K562 (cell line): ENCODE measurements around the gene CIAPIN1. TPM values are rescaled to one million over a fixed set of nuclear protein-coding genes. Genes with fewer than 3 reads are reported as not detected.

Experiments
- ATAC-seq: fragments of 200-7000 bp; cut with Tn5 transposase; 3 replicates; pipeline ENCODE4 v1.9.1; 2020; ENCODE audit warnings: moderate library complexity
- BruUV-seq: library from RNA; stranded (reverse); fragments of 400-500 nt; replicated peaks from 2 replicates; lab custom pipeline; 2021; lab: Mats Ljungman, UMichigan
- CTCF ChIA-PET: fragments of 300-600 bp; formaldehyde crosslinking; extraction: SDS; loops from one replicate; lab custom pipeline; 2021; ENCODE audit warnings: low intra/inter-chr PET ratio; lab: Yijun Ruan, JAX
- POLR2A ChIA-PET: fragments of 300-600, 350-650 bp; sonication (Branson Sonifier 250); formaldehyde crosslinking; extraction: SDS; loops from one replicate; lab custom pipeline; 2021; ENCODE audit warnings: antibody characterized with exemption, inconsistent platforms; lab: Yijun Ruan, JAX
- DNase-seq, 4 experiments: peaks; one replicate each; pipeline versions ENCODE4 v3.0.0 to v3.0.0-alpha.2; 2011 to 2018; ENCODE audit warnings: low spot score in 3 of 4, mixed read lengths in 3 of 4; ENCODE audit errors: extremely low read depth in 1 of 4
- FAIRE-seq: peaks from 2 replicates; lab custom pipeline; 2011; peaks lifted over from hg19 to GRCh38; lab: Jason Lieb, UNC
- H2AFZ ChIP-seq: 2 replicates; pipeline ENCODE4 v1.6.0; 2011; ENCODE audit warnings: low read depth, low read length, control low read depth, inconsistent platforms
- H3K27ac ChIP-seq: fragments of 200-600 bp; 3 replicates; pipeline ENCODE4 v1.8.0; 2011; ENCODE audit warnings: low read depth, mild to moderate bottlenecking, control low read depth, inconsistent platforms, low read length, moderate library complexity, mixed read lengths; ENCODE audit errors: extremely low read depth
- H3K27me3 ChIP-seq, 2 experiments: fragments of 300-600 bp in 1 of 2; 2 replicates in 1 of 2; 3 replicates in 1 of 2; pipeline versions ENCODE4 v1.6.0 to v1.8.0; 2011; ENCODE audit warnings: inconsistent platforms in 2 of 2, low read length in 2 of 2, mild to moderate bottlenecking in 1 of 2, mixed read lengths in 1 of 2, moderate library complexity in 1 of 2; ENCODE audit not compliant: control insufficient read depth in 2 of 2, insufficient read depth in 2 of 2
- H3K36me3 ChIP-seq: fragments of 300-600 bp; 3 replicates; pipeline ENCODE4 v1.8.0; 2011; ENCODE audit warnings: mild to moderate bottlenecking, low read length, inconsistent platforms; ENCODE audit not compliant: control insufficient read depth, insufficient read depth
- H3K4me1 ChIP-seq, 2 experiments: fragments of 200-600 bp in 1 of 2; replicated peaks in 1 of 2; 2 replicates in 1 of 2; 3 replicates in 1 of 2; pipeline versions ENCODE4 v1.5.1 to v1.8.0; 2011; ENCODE audit warnings: inconsistent platforms in 2 of 2, low read length in 2 of 2, mild to moderate bottlenecking in 1 of 2, mixed read lengths in 1 of 2, moderate library complexity in 1 of 2; ENCODE audit not compliant: control insufficient read depth in 2 of 2, insufficient read depth in 2 of 2
- H3K4me2 ChIP-seq: 2 replicates; pipeline ENCODE4 v1.6.1; 2011; ENCODE audit warnings: low read length, control low read depth, inconsistent platforms, mixed read lengths; ENCODE audit not compliant: insufficient read depth
- H3K4me3 ChIP-seq: fragments of 200-600 bp; sonication (generic), shearing (Covaris generic); 2 replicates; pipeline ENCODE4 v1.5.1; 2016; ENCODE audit warnings: control low read depth, inconsistent platforms
- H3K79me2 ChIP-seq: fragments of 200-600 bp; 3 replicates; pipeline ENCODE4 v1.8.0; 2011; ENCODE audit warnings: low read length, inconsistent platforms; ENCODE audit not compliant: control insufficient read depth, insufficient read depth
- H3K9ac ChIP-seq, 2 experiments: 2 replicates each; pipeline versions ENCODE4 v1.6.0 to v1.6.1; 2011; ENCODE audit warnings: low read depth in 2 of 2, low read length in 2 of 2, control low read depth in 1 of 2, inconsistent platforms in 1 of 2, mild to moderate bottlenecking in 1 of 2, mixed read lengths in 1 of 2; ENCODE audit not compliant: insufficient read depth in 1 of 2
- H3K9me1 ChIP-seq: one replicate; pipeline ENCODE4 v1.6.0; 2011; ENCODE audit warnings: inconsistent platforms, mild to moderate bottlenecking, low read length, moderate library complexity; ENCODE audit not compliant: control insufficient read depth, insufficient read depth
- H3K9me3 ChIP-seq: replicated peaks from 2 replicates; pipeline ENCODE4 v1.5.1; 2011; ENCODE audit warnings: low read depth, low read length, inconsistent platforms; ENCODE audit not compliant: control insufficient read depth, insufficient read depth
- H4K20me1 ChIP-seq: replicated peaks from 2 replicates; pipeline ENCODE4 v1.6.1; 2011; ENCODE audit warnings: low read length, inconsistent platforms, mixed read lengths; ENCODE audit not compliant: control insufficient read depth, insufficient read depth
- C11orf30 ChIP-seq: fragments of 450-650 bp; IDR thresholded peaks from 2 replicates; pipeline ENCODE4 v1.6.1; 2016; ENCODE audit warnings: low read depth, mild to moderate bottlenecking
- CBFA2T3 ChIP-seq: fragments of 450-650 bp; IDR thresholded peaks from 2 replicates; pipeline ENCODE4 v1.6.1; 2017
- FOXK2 ChIP-seq, 2 experiments: fragments of 450-650 bp; IDR thresholded peaks in 1 of 2; conservative IDR thresholded peaks in 1 of 2; 2 replicates each; pipeline ENCODE4 v1.6.1; 2016; ENCODE audit warnings: low read depth in 2 of 2, mild to moderate bottlenecking in 1 of 2
- KLF13 ChIP-seq: fragments of 450-650 bp; IDR thresholded peaks from 2 replicates; pipeline ENCODE4 v1.6.1; 2016; ENCODE audit warnings: missing genetic modification characterization, low read depth, mild to moderate bottlenecking, missing compliant biosample characterization, moderate library complexity, borderline replicate concordance
- NUFIP1 ChIP-seq: fragments of 450-650 bp; IDR thresholded peaks from 2 replicates; pipeline ENCODE4 v1.6.1; 2018; ENCODE audit not compliant: partially characterized antibody
- RFX5 ChIP-seq: IDR thresholded peaks from 2 replicates; pipeline ENCODE4 v1.6.1; 2011; ENCODE audit warnings: low read depth, mild to moderate bottlenecking, improper control_type of control experiment, low read length
- SNAPC5 ChIP-seq: fragments of 250-450 bp; sonication (Bioruptor Pico); IDR thresholded peaks from 2 replicates; pipeline ENCODE4 v1.8.0; 2021; ENCODE audit warnings: moderate library complexity, mild to moderate bottlenecking, inconsistent platforms
- SUPT5H ChIP-seq: fragments of 450-650 bp; IDR thresholded peaks from 2 replicates; pipeline ENCODE4 v1.6.1; 2016
- ZC3H8 ChIP-seq: fragments of 450-650 bp; IDR thresholded peaks from 2 replicates; pipeline ENCODE4 v1.6.1; 2017
- WGBS: fragments of 100-300 bp; shearing (Covaris generic); methylation state at CpG from one replicate; pipeline ENCODE4 v1.1.6; 2016; ENCODE audit warnings: low coverage, mixed read lengths; ENCODE audit not compliant: insufficient coverage; ENCODE audit errors: missing lambda C conversion rate; 5-methylcytosine and 5-hydroxymethylcytosine counted together
- in situ Hi-C: fragments of 300-500 bp; cut with MboI; formaldehyde crosslinking; loops from 4 replicates; pipeline ENCODE4 v1.15.0; 2018; ENCODE audit warnings: inconsistent platforms, mixed read lengths
- intact Hi-C: fragments of 100-400 bp; cut with micrococcal nuclease; formaldehyde crosslinking; loops from 2 replicates; pipeline ENCODE4 v1.14.2; 2022
- polyA plus RNA-seq, 8 experiments: library from polyadenylated mRNA; depleted of rRNA in 4 of 8; stranded (reverse) in 5 of 8; unstranded in 3 of 8; fragments of >200 nt; fragmentation: Nextera tagmentation in 2 of 8; fragmentation: Illumina TruSeq in 1 of 8; extraction: Ambion mirVana in 2 of 8; extraction: Trizol in 1 of 8; gene quantifications; 2 replicates each; pipeline versions ENCODE4 v1.2.1 to v1.2.3, GENCODE V29; 2011 to 2014; ENCODE audit warnings: inconsistent platforms in 1 of 8, missing spikeins in 1 of 8
- total RNA-seq, 7 experiments: library from RNA; depleted of rRNA in 6 of 7; stranded (reverse); fragments of >200 nt in 6 of 7; fragmentation: Illumina TruSeq in 2 of 7; extraction: Trizol in 2 of 7; gene quantifications; 2 replicates each; pipeline versions ENCODE4 v1.2.1 to v1.2.3, GENCODE V29; 2011 to 2021; ENCODE audit warnings: low replicate concordance in 1 of 7

CIAPIN1 gene
- total and polyA plus RNA-seq, 9 of the 15 experiments (the other 6 are each of a cell fraction or from before 2014, with no cell fraction given), result 71.8 to 263 (median 95.7) TPM

DNA sequence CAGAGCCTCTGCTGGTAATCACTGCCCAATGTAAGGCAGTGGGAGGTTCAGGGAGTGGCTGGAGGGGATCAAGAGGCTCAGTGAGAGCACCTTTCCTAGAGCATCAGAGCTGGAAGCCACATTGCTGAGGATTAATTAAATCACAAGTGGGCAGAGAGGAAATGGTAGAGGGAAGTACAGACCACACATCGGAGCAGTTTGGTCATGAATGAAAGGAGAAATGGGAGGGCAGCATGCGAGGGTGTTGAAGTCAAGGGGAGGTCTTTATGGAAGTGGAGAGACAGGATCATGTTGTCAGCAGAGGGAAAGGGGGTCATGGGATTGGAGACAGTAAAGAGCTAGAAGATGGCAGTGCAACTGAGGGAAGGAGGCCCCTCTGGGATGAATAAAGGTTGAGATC, 40.3 kb downstream of the CIAPIN1 start:
- intact Hi-C loops (no loop called here), in situ Hi-C loops (no loop called here)
- no peak overlapping the region for H3K27ac ChIP-seq
- WGBS, result 0% methylated on average over 2 of the region's 2 CpGs
- ATAC-seq (no peak), DNase-seq (no peak), FAIRE-seq (no peak)
- H3K4me2 ChIP-seq, result no peak overlapping the region
- H3K9me1 ChIP-seq, result no peaks in the 10 kb centered on the region
- ChIA-PET POLR2A (interaction anchor here (0.6 kb wide), 1 partner anchor 51 kb away, joined by 3 read pairs; no protein-coding TSS in a partner anchor), CTCF (no interaction called here)
- peaks cover 8 to 48% of the 10 kb centered on the region in 2 experiments; a peak in 4 of 5 replicates for H3K27me3 ChIP-seq
- peaks cover 0 to 5% of the 10 kb centered on the region in 2 experiments; a peak in 1 of 5 replicates for H3K4me1 ChIP-seq
- H3K36me3 ChIP-seq, result no peaks in the 10 kb centered on the region
- H3K9ac ChIP-seq, result no peak overlapping the region
- no peaks in the 10 kb centered on the region for H3K79me2 ChIP-seq
- no peak for TF ChIP-seq KLF13 (tag)
- TF ChIP-seq CBFA2T3, result no peak
- no peak for TF ChIP-seq ZC3H8
- TF ChIP-seq C11orf30, result no peak
- TF ChIP-seq SNAPC5 (CRISPR knock-in tag), result no peak
- TF ChIP-seq SUPT5H, result no peak
- no peak for TF ChIP-seq RFX5
- no peak for TF ChIP-seq FOXK2 (conservative IDR thresholded peaks at IDR 0.05 in 1 of 2, IDR thresholded peaks at IDR 0.05 in 1 of 2; ENCODE audit: low read depth in 2 of 2)
- TF ChIP-seq NUFIP1, result no peak
- BruUV-seq, result no TSS peak
- no peak overlapping the region for H3K4me3 ChIP-seq
- H2AFZ ChIP-seq, result no peak overlapping the region
- H3K9me3 ChIP-seq, result no peaks in the 10 kb centered on the region
- no peaks in the 10 kb centered on the region for H4K20me1 ChIP-seq
